ENCODE measurements around the gene USP53. TPM values are rescaled to one million over a fixed set of nuclear protein-coding genes. Genes with fewer than 3 reads are reported as not detected.
"Not testable (repeated sequence)": the region's sequence is repeated elsewhere in the genome, so short reads cannot be mapped to it uniquely, and the experiment has no call there.

USP53 gene
- polyA plus RNA-seq (2013, experiment 1 of 2), result 31.7 TPM
- 28.4 TPM for polyA plus RNA-seq (2013, experiment 2 of 2)

GRCh38 chr4:119212234-119212963, at the start of gene USP53:
USP53 (plus strand) TSS chr4:119212713; CDS start chr4:119239760, 27,047 bp downstream.
- peaks cover 24% of the 10 kb centered on the region for H3K4me1 ChIP-seq (ENCODE audit: control insufficient read depth, insufficient read depth, low read length, poor library complexity, severe bottlenecking)
- H3K27ac ChIP-seq (ENCODE audit: low read depth, low read length, severe bottlenecking), result peak within 1 kb of the TSS; percentile 89
- 0% methylated on average over 39 to 47 of the region's 55 CpGs for WGBS, 2 experiments (ENCODE audit: insufficient coverage in 2 of 2)
- H3K36me3 ChIP-seq (ENCODE audit: control insufficient read depth, insufficient read depth, low read length), result peaks cover 5% of the 10 kb centered on the region
- no peaks in the 10 kb centered on the region for H3K9me3 ChIP-seq (ENCODE audit: control insufficient read depth, low read length)
- H3K4me3 ChIP-seq (ENCODE audit: extremely low read depth, insufficient read depth, low read length, poor library complexity, severe bottlenecking), result peak within 1 kb of the TSS; percentile 83

- no peaks in the 10 kb centered on the region for H3K4me1 ChIP-seq (ENCODE audit: control insufficient read depth, insufficient read depth, low read length, poor library complexity, severe bottlenecking)
- WGBS, 2 experiments (ENCODE audit: insufficient coverage in 2 of 2), result 75 to 82% methylated on average over 1 of the region's 3 CpGs
- H3K36me3 ChIP-seq (ENCODE audit: control insufficient read depth, insufficient read depth, low read length), result no peaks in the 10 kb centered on the region
- H3K9me3 ChIP-seq (ENCODE audit: control insufficient read depth, low read length), result no peaks in the 10 kb centered on the region
- no peak overlapping the region for H3K27ac ChIP-seq (ENCODE audit: low read depth, low read length, severe bottlenecking)
- H3K4me3 ChIP-seq (ENCODE audit: extremely low read depth, insufficient read depth, low read length, poor library complexity, severe bottlenecking), result no peak overlapping the region
Measured at GRCh38 chr4:119165767-119166166, 46.7 kb upstream of the USP53 start.

GRCh38 chr4:119170195-119170594, 42.3 kb upstream of the USP53 start:
- Histone ChIP-seq H3K27ac (ENCODE audit: low read depth, low read length, severe bottlenecking) (no peak overlapping the region), H3K4me3 (ENCODE audit: extremely low read depth, insufficient read depth, low read length, poor library complexity, severe bottlenecking) (no peak overlapping the region), H3K36me3 (ENCODE audit: control insufficient read depth, insufficient read depth, low read length) (no peaks in the 10 kb centered on the region), H3K4me1 (ENCODE audit: control insufficient read depth, insufficient read depth, low read length, poor library complexity, severe bottlenecking) (no peaks in the 10 kb centered on the region), H3K9me3 (ENCODE audit: control insufficient read depth, low read length) (no peaks in the 10 kb centered on the region)

- no peaks in the 10 kb centered on the region for H3K4me1 ChIP-seq (ENCODE audit: control insufficient read depth, insufficient read depth, low read length, poor library complexity, severe bottlenecking)
- no peaks in the 10 kb centered on the region for H3K36me3 ChIP-seq (ENCODE audit: control insufficient read depth, insufficient read depth, low read length)
- 91 to 98% methylated on average over 6 of the region's 7 CpGs for WGBS, 2 experiments (ENCODE audit: insufficient coverage in 2 of 2)
- H3K9me3 ChIP-seq (ENCODE audit: control insufficient read depth, low read length), result no peaks in the 10 kb centered on the region
- H3K4me3 ChIP-seq (ENCODE audit: extremely low read depth, insufficient read depth, low read length, poor library complexity, severe bottlenecking), result no peak overlapping the region
- H3K27ac ChIP-seq (ENCODE audit: low read depth, low read length, severe bottlenecking), result no peak overlapping the region
Measured at GRCh38 chr4:119172223-119172622, 40.3 kb upstream of the USP53 start.

DNA sequence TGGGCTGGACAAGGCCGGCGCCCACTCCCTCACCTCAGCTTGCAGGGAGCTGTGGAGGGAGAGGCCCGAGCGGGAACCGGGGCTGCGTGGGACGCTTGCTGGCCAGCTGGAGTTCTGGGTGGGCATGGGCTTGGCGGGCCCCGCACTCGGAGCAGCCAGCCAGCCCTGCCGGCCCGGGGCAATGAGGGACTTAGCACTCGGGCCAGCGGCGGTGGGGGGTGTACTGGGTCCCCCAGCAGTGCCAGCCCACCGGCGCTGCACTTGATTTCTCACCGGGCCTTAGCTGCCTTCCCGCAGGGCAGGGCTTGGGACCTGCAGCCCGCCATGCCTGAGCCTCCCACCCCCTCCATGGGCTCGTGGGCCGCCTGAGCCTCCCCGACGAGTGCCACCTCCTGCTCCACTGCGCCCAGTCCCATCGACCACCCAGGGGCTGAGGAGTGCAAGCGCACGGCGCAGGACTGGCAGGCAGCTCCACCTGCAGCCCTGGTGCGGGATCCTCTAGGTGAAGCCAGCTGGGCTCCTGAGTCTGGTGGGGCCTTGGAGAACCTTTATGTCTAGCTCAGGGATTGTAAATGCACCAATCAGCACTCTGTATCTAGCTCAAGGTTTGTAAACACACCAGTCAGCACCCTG, 38.7 kb upstream of the USP53 start:
- H3K4me3 ChIP-seq (ENCODE audit: extremely low read depth, insufficient read depth, low read length, poor library complexity, severe bottlenecking); H3K36me3 ChIP-seq (ENCODE audit: control insufficient read depth, insufficient read depth, low read length); H3K4me1 ChIP-seq (ENCODE audit: control insufficient read depth, insufficient read depth, low read length, poor library complexity, severe bottlenecking); H3K27ac ChIP-seq (ENCODE audit: low read depth, low read length, severe bottlenecking); H3K9me3 ChIP-seq (ENCODE audit: control insufficient read depth, low read length): not testable (repeated sequence)
- 91 to 96% methylated on average over 14 to 22 of the region's 30 CpGs for WGBS, 2 experiments (ENCODE audit: insufficient coverage in 2 of 2)

- 88 to 100% methylated on average over 1 of the region's 1 CpG for WGBS, 2 experiments (ENCODE audit: insufficient coverage in 2 of 2)
Measured at GRCh38 chr4:119179011-119179410, 33.5 kb upstream of the USP53 start.

GRCh38 chr4:119184128-119184527, 28.4 kb upstream of the USP53 start:
- Histone ChIP-seq H3K27ac (ENCODE audit: low read depth, low read length, severe bottlenecking) (no peak overlapping the region), H3K36me3 (ENCODE audit: control insufficient read depth, insufficient read depth, low read length) (no peaks in the 10 kb centered on the region), H3K4me1 (ENCODE audit: control insufficient read depth, insufficient read depth, low read length, poor library complexity, severe bottlenecking) (peaks cover 3% of the 10 kb centered on the region), H3K9me3 (ENCODE audit: control insufficient read depth, low read length) (no peaks in the 10 kb centered on the region), H3K4me3 (ENCODE audit: extremely low read depth, insufficient read depth, low read length, poor library complexity, severe bottlenecking) (no peak overlapping the region)
- WGBS, 2 experiments (ENCODE audit: insufficient coverage in 2 of 2), result 75% methylated on average over 1 of the region's 2 CpGs; no CpG with 5 or more reads in 1 of the 2 experiments

More at GRCh38 chr4:119179011-119179410, 33.5 kb upstream of the USP53 start:
- Histone ChIP-seq H3K9me3 (ENCODE audit: control insufficient read depth, low read length) (no peaks in the 10 kb centered on the region), H3K36me3 (ENCODE audit: control insufficient read depth, insufficient read depth, low read length) (no peaks in the 10 kb centered on the region), H3K27ac (ENCODE audit: low read depth, low read length, severe bottlenecking) (no peak overlapping the region), H3K4me3 (ENCODE audit: extremely low read depth, insufficient read depth, low read length, poor library complexity, severe bottlenecking) (no peak overlapping the region), H3K4me1 (ENCODE audit: control insufficient read depth, insufficient read depth, low read length, poor library complexity, severe bottlenecking) (no peaks in the 10 kb centered on the region)

DNA sequence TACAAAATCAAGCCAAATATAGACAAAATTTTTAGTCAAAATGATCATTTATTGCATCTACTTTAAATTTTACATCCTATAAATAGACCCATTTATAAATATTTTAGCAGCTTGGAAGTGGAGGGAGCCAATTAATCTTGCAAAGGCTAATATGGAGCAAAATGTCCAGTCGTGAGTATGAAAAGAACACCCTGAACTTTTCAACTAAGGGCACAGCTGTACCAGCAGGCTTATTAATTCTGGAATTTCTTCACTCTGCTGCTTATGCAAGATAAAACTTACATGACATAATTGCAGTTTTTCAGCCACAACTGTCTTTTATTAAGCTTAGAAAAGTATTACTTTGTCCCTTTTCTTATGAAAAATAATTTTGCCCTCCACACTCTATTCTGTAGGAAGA, 22.9 kb upstream of the USP53 start:
- peaks cover 3% of the 10 kb centered on the region for H3K4me1 ChIP-seq (ENCODE audit: control insufficient read depth, insufficient read depth, low read length, poor library complexity, severe bottlenecking)
- 50% methylated on average over 1 of the region's 1 CpG; no CpG with 5 or more reads in 1 of the 2 experiments for whole genome bisulfite sequencing, 2 experiments (ENCODE audit: insufficient coverage in 2 of 2)
- no peak overlapping the region for H3K4me3 ChIP-seq (ENCODE audit: extremely low read depth, insufficient read depth, low read length, poor library complexity, severe bottlenecking)
- H3K36me3 ChIP-seq (ENCODE audit: control insufficient read depth, insufficient read depth, low read length), result no peaks in the 10 kb centered on the region
- no peaks in the 10 kb centered on the region for H3K9me3 ChIP-seq (ENCODE audit: control insufficient read depth, low read length)
- no peak overlapping the region for H3K27ac ChIP-seq (ENCODE audit: low read depth, low read length, severe bottlenecking)

DNA sequence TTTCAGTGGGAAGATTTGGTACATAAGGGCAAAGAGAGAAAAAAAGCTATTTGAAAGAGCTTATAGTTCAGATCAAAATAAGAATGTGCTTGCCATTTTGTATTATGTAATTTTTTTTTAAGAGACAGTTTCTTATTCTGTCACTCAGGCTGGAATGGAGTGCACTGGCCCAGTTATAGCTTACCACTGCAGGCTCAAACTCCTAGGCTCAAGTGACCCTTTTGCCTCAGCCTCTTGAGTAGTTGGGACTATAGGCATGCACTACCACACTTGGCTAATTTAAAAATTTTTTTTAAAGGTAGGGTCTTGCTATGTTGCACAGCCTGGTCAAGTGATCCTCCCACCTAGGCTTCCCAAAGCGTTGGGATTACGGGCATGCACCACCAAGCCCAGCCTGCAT, 22.2 kb upstream of the USP53 start:
- Histone ChIP-seq H3K9me3 (ENCODE audit: control insufficient read depth, low read length) (no peaks in the 10 kb centered on the region), H3K27ac (ENCODE audit: low read depth, low read length, severe bottlenecking) (no peak overlapping the region), H3K4me1 (ENCODE audit: control insufficient read depth, insufficient read depth, low read length, poor library complexity, severe bottlenecking) (no peaks in the 10 kb centered on the region), H3K36me3 (ENCODE audit: control insufficient read depth, insufficient read depth, low read length) (no peaks in the 10 kb centered on the region), H3K4me3 (ENCODE audit: extremely low read depth, insufficient read depth, low read length, poor library complexity, severe bottlenecking) (no peak overlapping the region)
- WGBS, 2 experiments (ENCODE audit: insufficient coverage in 2 of 2), result 100% methylated on average over 2 of the region's 2 CpGs; no CpG with 5 or more reads in 1 of the 2 experiments

DNA sequence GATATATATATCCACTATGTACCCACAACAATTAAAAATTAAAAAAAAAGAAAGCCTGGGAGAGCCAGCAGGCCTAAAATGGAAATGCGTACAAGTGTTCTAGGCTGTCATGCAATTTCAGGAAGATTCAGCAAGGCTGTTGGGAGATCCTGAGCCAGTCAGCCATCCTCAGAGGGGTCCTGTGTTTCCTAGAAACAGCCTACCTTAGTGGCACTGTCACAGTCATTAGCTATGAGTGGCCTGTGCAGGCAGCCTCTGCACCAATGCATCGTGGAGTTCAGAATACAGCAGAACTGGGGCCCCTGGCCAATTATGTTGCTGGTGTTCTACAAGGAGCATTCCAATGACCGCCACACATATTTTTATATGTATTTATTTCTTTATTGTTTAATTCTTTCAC, 21.0 kb upstream of the USP53 start:
- Histone ChIP-seq H3K4me3 (ENCODE audit: extremely low read depth, insufficient read depth, low read length, poor library complexity, severe bottlenecking) (no peak overlapping the region), H3K36me3 (ENCODE audit: control insufficient read depth, insufficient read depth, low read length) (no peaks in the 10 kb centered on the region), H3K9me3 (ENCODE audit: control insufficient read depth, low read length) (no peaks in the 10 kb centered on the region), H3K27ac (ENCODE audit: low read depth, low read length, severe bottlenecking) (no peak overlapping the region), H3K4me1 (ENCODE audit: control insufficient read depth, insufficient read depth, low read length, poor library complexity, severe bottlenecking) (no peaks in the 10 kb centered on the region)
- WGBS, 2 experiments (ENCODE audit: insufficient coverage in 2 of 2), result 100% methylated on average over 1 of the region's 3 CpGs

DNA sequence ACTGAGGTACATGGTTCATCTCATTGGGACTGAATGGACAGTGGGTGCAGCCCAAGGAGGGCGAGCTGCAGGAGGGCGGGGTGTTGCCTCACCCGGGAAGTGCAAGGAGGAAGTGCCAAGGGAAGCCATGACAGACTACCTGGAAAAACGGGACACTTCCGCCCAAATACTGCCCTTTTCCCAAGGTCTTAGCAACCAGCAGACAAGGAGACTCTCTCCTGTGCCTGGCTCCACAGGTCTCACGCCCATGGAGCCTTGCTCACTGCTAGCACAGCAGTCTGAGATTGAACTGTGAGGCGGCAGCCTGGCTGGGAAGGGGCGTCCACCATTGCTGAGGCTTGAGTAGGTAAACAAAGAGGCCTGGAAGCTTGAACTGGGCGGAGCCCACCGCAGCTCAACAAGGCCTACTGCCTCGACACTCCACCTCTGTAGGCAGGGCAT, 14.7 kb upstream of the USP53 start:
- 94 to 96% methylated on average over 11 of the region's 11 CpGs for WGBS, 2 experiments (ENCODE audit: insufficient coverage in 2 of 2)
- no peaks in the 10 kb centered on the region for H3K36me3 ChIP-seq (ENCODE audit: control insufficient read depth, insufficient read depth, low read length)
- no peak overlapping the region for H3K4me3 ChIP-seq (ENCODE audit: extremely low read depth, insufficient read depth, low read length, poor library complexity, severe bottlenecking)
- H3K27ac ChIP-seq (ENCODE audit: low read depth, low read length, severe bottlenecking), result no peak overlapping the region
- H3K9me3 ChIP-seq (ENCODE audit: control insufficient read depth, low read length), result no peaks in the 10 kb centered on the region
- no peaks in the 10 kb centered on the region for H3K4me1 ChIP-seq (ENCODE audit: control insufficient read depth, insufficient read depth, low read length, poor library complexity, severe bottlenecking)

Data from mesodermal cell (in vitro differentiated cells).